ENCODE results near the gene ANKRD52.
"Not testable (repeated sequence)": the region's sequence is repeated elsewhere in the genome, so short reads cannot be mapped to it uniquely, and the experiment has no call there.

Gene ANKRD52

GRCh38 chr12:56271031-56271430 lies 12.8 kb upstream of the ANKRD52 start:
- no peak for DNase-seq

GRCh38 chr12:56267443-56268071 lies 9.4 kb upstream of the ANKRD52 start:
- DNase-seq, result peak; percentile 7

GRCh38 chr12:56266693-56267442 lies 8.7 kb upstream of the ANKRD52 start, which contains the start of gene COQ10A:
TSS of gene COQ10A (plus strand) at chr12:56266942. CDS start at chr12:56267119, 177 bp downstream.
- DNase-seq, result peak; percentile 83

- DNase-seq, result not testable (repeated sequence)
Observed at GRCh38 chr12:56266068-56266692, 8.0 kb upstream of the ANKRD52 start.

- DNase-seq, result not testable (repeated sequence)
Observed at GRCh38 chr12:56262955-56263354, 4.8 kb upstream of the ANKRD52 start.

- DNase-seq, result no peak
Observed at GRCh38 chr12:56261503-56262232, 3.5 kb upstream of the ANKRD52 start.

GRCh38 chr12:56260921-56261320 lies 2.7 kb upstream of the ANKRD52 start:
- DNase-seq, result no peak

- DNase-seq, result no peak
Observed at GRCh38 chr12:56260380-56260779, 2.2 kb upstream of the ANKRD52 start.

GRCh38 chr12:56258820-56259183 lies 618 bp upstream of the ANKRD52 start:
- DNase-seq, result no peak

GRCh38 chr12:56257491-56258067 lies 605 bp downstream of the ANKRD52 start:
- no peak for DNase-seq

- DNase-seq, result no peak
Observed at GRCh38 chr12:56257071-56257470, 1.1 kb downstream of the ANKRD52 start.

GRCh38 chr12:56256326-56256960 lies 1.7 kb downstream of the ANKRD52 start:
- DNase-seq, result no peak

- no peak for DNase-seq
Observed at GRCh38 chr12:56255671-56256070, 2.5 kb downstream of the ANKRD52 start.

GRCh38 chr12:56253091-56253490 lies 5.1 kb downstream of the ANKRD52 start:
- DNase-seq, result no peak

GRCh38 chr12:56252649-56253048 lies 5.5 kb downstream of the ANKRD52 start:
- no peak for DNase-seq

- DNase-seq, result no peak
Observed at GRCh38 chr12:56248711-56249110, 9.5 kb downstream of the ANKRD52 start.

- no peak for DNase-seq
Observed at GRCh38 chr12:56247923-56248322, 10.3 kb downstream of the ANKRD52 start.

GRCh38 chr12:56244494-56244893 lies 13.7 kb downstream of the ANKRD52 start:
- DNase-seq, result no peak

- DNase-seq, result no peak
Observed at GRCh38 chr12:56243731-56244181, 14.4 kb downstream of the ANKRD52 start.

- no peak for DNase-seq
Observed at GRCh38 chr12:56242986-56243385, 15.2 kb downstream of the ANKRD52 start.

GRCh38 chr12:56241424-56242303 lies 16.5 kb downstream of the ANKRD52 start:
- no peak for DNase-seq
